HG02938 (cell line): ENCODE data around the gene DTNB.
A peak's percentile ranks its signal among the peaks of the same experiment; 100 is the strongest.

Source experiments
- ATAC-seq: cut with Tn5 transposase; IDR thresholded peaks from one replicate; pipeline ENCODE4 v1.9.1; 2021; ENCODE audit warnings: mild to moderate bottlenecking, moderate library complexity; ENCODE audit not compliant: unreplicated experiment

The DTNB gene

GRCh38 chr2:25592766-25593292 is 80.5 kb downstream of the DTNB start:
- no peak for ATAC-seq

GRCh38 chr2:25590921-25591505 is 82.4 kb downstream of the DTNB start:
- ATAC-seq, result no peak

GRCh38 chr2:25589676-25590205 is 83.6 kb downstream of the DTNB start:
- ATAC-seq, result no peak

- ATAC-seq, result no peak
Observed at GRCh38 chr2:25588576-25588975, 84.8 kb downstream of the DTNB start.

- no peak for ATAC-seq
Observed at GRCh38 chr2:25587361-25587760, 86.0 kb downstream of the DTNB start.

- ATAC-seq, result peak; percentile 79
Observed at GRCh38 chr2:25586726-25587144, 86.6 kb downstream of the DTNB start.

GRCh38 chr2:25585189-25585588 is 88.2 kb downstream of the DTNB start:
- no peak for ATAC-seq

- ATAC-seq, result no peak
Observed at GRCh38 chr2:25582077-25582830, 91.1 kb downstream of the DTNB start.

- no peak for ATAC-seq
Observed at GRCh38 chr2:25576596-25576995, 96.8 kb downstream of the DTNB start.

- no peak for ATAC-seq
Observed at GRCh38 chr2:25572638-25573037, 100.7 kb downstream of the DTNB start.

- ATAC-seq, result no peak
Observed at GRCh38 chr2:25570161-25570845, 103.1 kb downstream of the DTNB start.

GRCh38 chr2:25567406-25567805 is 106.0 kb downstream of the DTNB start:
- no peak for ATAC-seq

GRCh38 chr2:25566694-25567093 is 106.7 kb downstream of the DTNB start:
- peak; percentile 80 for ATAC-seq

GRCh38 chr2:25566094-25566493 is 107.3 kb downstream of the DTNB start:
- ATAC-seq, result no peak

GRCh38 chr2:25561136-25561850 is 112.1 kb downstream of the DTNB start:
- ATAC-seq, result no peak

GRCh38 chr2:25559148-25559547 is 114.2 kb downstream of the DTNB start:
- ATAC-seq, result no peak

- peak; percentile 86 for ATAC-seq
Observed at GRCh38 chr2:25558262-25558661, 115.1 kb downstream of the DTNB start.

- no peak for ATAC-seq
Observed at GRCh38 chr2:25557179-25558036, 116.0 kb downstream of the DTNB start.

- ATAC-seq, result no peak
Observed at GRCh38 chr2:25552318-25552717, 121.1 kb downstream of the DTNB start.

GRCh38 chr2:25551316-25551715 is 122.1 kb downstream of the DTNB start:
- no peak for ATAC-seq
